Progenitor cell of endocrine pancreas (in vitro differentiated cells): ENCODE measurements around the gene EMID1. TPM values are rescaled to one million over a fixed set of nuclear protein-coding genes. Genes with fewer than 3 reads are reported as not detected.
"Not testable (repeated sequence)": the region's sequence is repeated elsewhere in the genome, so short reads cannot be mapped to it uniquely, and the experiment has no call there.

Experiments used
- DNase-seq: peaks from one replicate; pipeline ENCODE4 v3.0.0; 2021; ENCODE audit warnings: low spot score; ENCODE audit not compliant: unreplicated experiment
- H3K27ac Mint-ChIP-seq: 2 replicates; pipeline ENCODE4 v1.8.0; 2021; ENCODE audit warnings: mild to moderate bottlenecking, moderate library complexity, mixed read lengths
- H3K27me3 Mint-ChIP-seq: 2 replicates; pipeline ENCODE4 v1.8.0; 2021; ENCODE audit warnings: mixed read lengths
- H3K36me3 Mint-ChIP-seq: 2 replicates; pipeline ENCODE4 v1.8.0; 2022; ENCODE audit warnings: mixed read lengths; ENCODE audit not compliant: insufficient read depth
- H3K4me1 Mint-ChIP-seq: 2 replicates; pipeline ENCODE4 v1.8.0; 2021; ENCODE audit warnings: low read depth, mixed read lengths
- H3K4me3 Mint-ChIP-seq: 2 replicates; pipeline ENCODE4 v1.8.0; 2021; ENCODE audit warnings: low read depth, mild to moderate bottlenecking, moderate library complexity, mixed read lengths
- H3K9me3 Mint-ChIP-seq: 2 replicates; pipeline ENCODE4 v1.8.0; 2021; ENCODE audit warnings: low read depth, mixed read lengths
- CTCF ChIP-seq: fragments of 200-600 bp; sonication (generic); IDR thresholded peaks from one replicate; pipeline ENCODE4 v1.5.0; 2021; ENCODE audit warnings: antibody characterized with exemption, mild to moderate bottlenecking; ENCODE audit not compliant: unreplicated experiment
- total RNA-seq: library from RNA; stranded (reverse); gene quantifications from 2 replicates; pipeline ENCODE4 v1.2.1, GENCODE V29; 2021

The EMID1 gene
- total RNA-seq, 1 donor from 2014 or later, result 18.9 TPM

- no peaks in the 10 kb centered on the region for H3K4me1 Mint-ChIP-seq
- H3K4me3 Mint-ChIP-seq, result no peak overlapping the region
- peaks cover 3% of the 10 kb centered on the region for H3K36me3 Mint-ChIP-seq
- H3K9me3 Mint-ChIP-seq, result peaks cover 4% of the 10 kb centered on the region
- no peak for DNase-seq
- H3K27me3 Mint-ChIP-seq, result peaks cover 3% of the 10 kb centered on the region
- TF ChIP-seq CTCF, result no peak
- H3K27ac Mint-ChIP-seq, result no peak overlapping the region
Observed at GRCh38 chr22:29230972-29231875, 25.5 kb downstream of the EMID1 start.

GRCh38 chr22:29231971-29232959 lies 26.6 kb downstream of the EMID1 start:
- no peak for TF ChIP-seq CTCF
- no peaks in the 10 kb centered on the region for H3K4me1 Mint-ChIP-seq
- no peak overlapping the region for H3K4me3 Mint-ChIP-seq
- DNase-seq, result no peak
- peaks cover 3% of the 10 kb centered on the region for H3K27me3 Mint-ChIP-seq
- peaks cover 4% of the 10 kb centered on the region for H3K9me3 Mint-ChIP-seq
- peaks cover 3% of the 10 kb centered on the region for H3K36me3 Mint-ChIP-seq
- H3K27ac Mint-ChIP-seq, result no peak overlapping the region

- no peaks in the 10 kb centered on the region for H3K4me1 Mint-ChIP-seq
- no peak for TF ChIP-seq CTCF
- no peak overlapping the region for H3K4me3 Mint-ChIP-seq
Observed at GRCh38 chr22:29233277-29233877, 27.7 kb downstream of the EMID1 start.

GRCh38 chr22:29240481-29240880 lies 34.8 kb downstream of the EMID1 start:
- not testable (repeated sequence) for DNase-seq, H3K4me1 Mint-ChIP-seq, H3K4me3 Mint-ChIP-seq, H3K27ac Mint-ChIP-seq, H3K27me3 Mint-ChIP-seq
- Mint-ChIP-seq H3K9me3 (peaks cover 30% of the 10 kb centered on the region), H3K36me3 (peaks cover 44% of the 10 kb centered on the region)

More at GRCh38 chr22:29233277-29233877, 27.7 kb downstream of the EMID1 start:
- H3K9me3 Mint-ChIP-seq, result peaks cover 4% of the 10 kb centered on the region
- H3K27me3 Mint-ChIP-seq, result peaks cover 3% of the 10 kb centered on the region
- H3K27ac Mint-ChIP-seq, result no peak overlapping the region
- no peak for DNase-seq
- H3K36me3 Mint-ChIP-seq, result peaks cover 4% of the 10 kb centered on the region

GRCh38 chr22:29243874-29244446 lies 38.3 kb downstream of the EMID1 start:
- no peak for TF ChIP-seq CTCF
- no peak overlapping the region for H3K27ac Mint-ChIP-seq
- H3K4me3 Mint-ChIP-seq, result no peak overlapping the region
- H3K36me3 Mint-ChIP-seq, result peaks cover 40% of the 10 kb centered on the region
- DNase-seq, result no peak
- peaks cover 27% of the 10 kb centered on the region for H3K9me3 Mint-ChIP-seq
- H3K27me3 Mint-ChIP-seq, result no peaks in the 10 kb centered on the region
- no peaks in the 10 kb centered on the region for H3K4me1 Mint-ChIP-seq
